Brain microvascular endothelial cell (primary cell): Measurements from ENCODE around the gene PPP2R2C.

Experiments used
- DNase-seq: peaks from one replicate; pipeline ENCODE4 v3.0.0-alpha.2; 2020
- H3K27ac ChIP-seq: fragments of 250-450 bp; sonication (Bioruptor Pico); 2 replicates; pipeline ENCODE4 v1.5.1; 2020; ENCODE audit warnings: mild to moderate bottlenecking, moderate library complexity
- H3K27me3 ChIP-seq: fragments of 250-450 bp; sonication (Bioruptor Pico); replicated peaks from 2 replicates; pipeline ENCODE4 v1.5.1; 2020; ENCODE audit warnings: mild to moderate bottlenecking
- H3K36me3 ChIP-seq: fragments of 250-450 bp; sonication (Bioruptor Pico); replicated peaks from 2 replicates; pipeline ENCODE4 v1.5.1; 2020; ENCODE audit warnings: mild to moderate bottlenecking
- H3K4me3 ChIP-seq: 2 replicates; pipeline ENCODE4 v1.5.1; 2011; ENCODE audit warnings: low read depth, mild to moderate bottlenecking, control low read depth, low read length, moderate library complexity
- in situ Hi-C: cut with HindIII; loops from 2 replicates; pipeline ENCODE4 v1.10.0; 2017; ENCODE audit warnings: low sequenced_read_pairs, low pct_ligation_motif_present
- TF ChIP-seq, protein P1 (sequence below): IDR thresholded peaks from 2 replicates; pipeline ENCODE4 v1.5.1; 2011; ENCODE audit warnings: low read depth, mild to moderate bottlenecking, moderate library complexity, low read length, control low read depth, inconsistent platforms; ENCODE audit errors: missing control alignments

Gene PPP2R2C

GRCh38 chr4:6391852-6392188 lies 80.6 kb downstream of the PPP2R2C start:
- no peak overlapping the region for H3K27ac ChIP-seq
- in situ Hi-C loops, result no loop called here
- no peaks in the 10 kb centered on the region for H3K27me3 ChIP-seq
- no peaks in the 10 kb centered on the region for H3K36me3 ChIP-seq
- TF ChIP-seq, protein P1, sequence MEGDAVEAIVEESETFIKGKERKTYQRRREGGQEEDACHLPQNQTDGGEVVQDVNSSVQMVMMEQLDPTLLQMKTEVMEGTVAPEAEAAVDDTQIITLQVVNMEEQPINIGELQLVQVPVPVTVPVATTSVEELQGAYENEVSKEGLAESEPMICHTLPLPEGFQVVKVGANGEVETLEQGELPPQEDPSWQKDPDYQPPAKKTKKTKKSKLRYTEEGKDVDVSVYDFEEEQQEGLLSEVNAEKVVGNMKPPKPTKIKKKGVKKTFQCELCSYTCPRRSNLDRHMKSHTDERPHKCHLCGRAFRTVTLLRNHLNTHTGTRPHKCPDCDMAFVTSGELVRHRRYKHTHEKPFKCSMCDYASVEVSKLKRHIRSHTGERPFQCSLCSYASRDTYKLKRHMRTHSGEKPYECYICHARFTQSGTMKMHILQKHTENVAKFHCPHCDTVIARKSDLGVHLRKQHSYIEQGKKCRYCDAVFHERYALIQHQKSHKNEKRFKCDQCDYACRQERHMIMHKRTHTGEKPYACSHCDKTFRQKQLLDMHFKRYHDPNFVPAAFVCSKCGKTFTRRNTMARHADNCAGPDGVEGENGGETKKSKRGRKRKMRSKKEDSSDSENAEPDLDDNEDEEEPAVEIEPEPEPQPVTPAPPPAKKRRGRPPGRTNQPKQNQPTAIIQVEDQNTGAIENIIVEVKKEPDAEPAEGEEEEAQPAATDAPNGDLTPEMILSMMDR, result no peak
- no peak overlapping the region for H3K4me3 ChIP-seq
- no peak for DNase-seq

DNA sequence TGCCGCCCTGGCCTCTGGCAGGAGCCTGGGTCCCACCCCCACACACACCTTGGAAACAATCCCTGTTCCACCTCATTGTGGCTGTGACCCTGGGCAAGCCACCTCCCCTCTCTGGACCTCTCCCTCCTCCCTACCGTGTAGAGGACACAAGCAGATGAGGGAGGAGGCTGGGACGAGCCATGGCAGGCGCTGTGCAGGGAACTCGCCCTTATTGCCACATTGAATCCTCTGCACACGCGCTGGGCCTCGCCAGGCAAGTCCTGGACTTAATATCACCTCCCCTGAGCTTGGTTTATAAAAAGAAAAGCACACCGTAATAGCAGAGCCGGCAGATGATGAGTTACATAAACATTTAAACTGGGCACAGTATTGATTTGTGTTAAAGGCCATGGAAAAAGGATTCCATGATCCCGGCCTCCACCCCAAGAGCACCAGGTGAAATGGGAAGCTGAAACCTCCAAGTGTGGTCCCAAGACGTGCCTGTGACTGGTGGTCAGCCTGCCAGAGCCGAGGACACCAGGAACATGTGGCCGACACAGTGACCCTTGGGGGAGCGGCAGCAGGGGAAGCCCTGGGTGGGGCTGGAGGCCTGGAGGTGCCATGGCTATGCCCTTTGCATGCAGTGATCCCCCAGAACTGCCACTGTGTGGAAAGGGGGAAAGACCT lies 81.1 kb downstream of the PPP2R2C start:
- Histone ChIP-seq H3K27ac (no peak overlapping the region), H3K4me3 (no peak overlapping the region), H3K27me3 (no peaks in the 10 kb centered on the region), H3K36me3 (no peaks in the 10 kb centered on the region)
- TF ChIP-seq, protein P1, result no peak
- DNase-seq, result no peak
- in situ Hi-C loops, result no loop called here

DNA sequence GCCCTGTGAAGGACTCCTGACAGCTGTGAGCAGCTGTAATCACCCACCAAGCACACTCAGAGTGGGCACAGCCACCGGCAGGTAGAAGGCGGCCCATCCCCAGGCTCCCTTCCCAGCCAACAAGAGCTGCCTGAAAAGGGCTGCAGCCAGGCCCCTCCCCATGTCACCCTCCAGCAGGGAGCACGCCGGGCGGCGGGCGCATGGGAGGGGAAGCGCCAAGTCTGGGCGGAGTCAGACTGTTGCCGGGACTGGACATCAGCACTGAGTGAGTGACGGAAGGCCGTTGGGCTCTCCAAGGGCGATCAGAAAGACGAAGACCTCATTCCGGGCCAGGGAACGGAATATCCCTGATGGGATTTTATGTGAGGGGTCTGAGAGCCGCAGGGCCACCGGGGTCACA lies 82.1 kb downstream of the PPP2R2C start:
- no peaks in the 10 kb centered on the region for H3K27me3 ChIP-seq
- TF ChIP-seq, protein P1, result no peak
- no peaks in the 10 kb centered on the region for H3K36me3 ChIP-seq
- no peak overlapping the region for H3K4me3 ChIP-seq
- no peak for DNase-seq
- in situ Hi-C loops, result no loop called here
- no peak overlapping the region for H3K27ac ChIP-seq

- TF ChIP-seq, protein P1, result no peak
- no peak overlapping the region for H3K27ac ChIP-seq
- no peak overlapping the region for H3K4me3 ChIP-seq
- DNase-seq, result no peak
- in situ Hi-C loops, result no loop called here
- no peaks in the 10 kb centered on the region for H3K27me3 ChIP-seq
- H3K36me3 ChIP-seq, result no peaks in the 10 kb centered on the region
These were observed 83.1 kb downstream of the PPP2R2C start for GRCh38 chr4:6389142-6389825.

DNA sequence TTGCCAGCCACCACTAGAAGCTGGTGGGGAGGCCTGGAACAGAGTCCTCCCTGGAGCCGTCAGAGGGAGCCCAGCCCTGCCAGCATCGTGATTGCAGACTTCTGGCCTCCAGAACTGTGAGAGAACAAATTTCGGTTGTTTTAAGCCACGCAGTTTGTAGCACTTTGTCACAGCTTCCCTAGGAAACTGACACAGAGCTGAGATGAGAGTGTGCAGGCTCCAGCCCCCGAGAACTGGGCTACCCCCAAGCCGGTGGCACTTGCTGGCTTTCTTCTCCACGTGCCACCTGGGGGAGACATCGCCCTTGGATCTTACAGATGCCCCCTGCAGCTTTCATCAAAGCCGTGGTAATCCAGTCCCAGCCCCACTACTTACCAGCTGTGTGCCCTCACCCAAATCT lies 83.7 kb downstream of the PPP2R2C start:
- in situ Hi-C loops, result no loop called here
- Histone ChIP-seq H3K4me3 (no peak overlapping the region), H3K27ac (no peak overlapping the region), H3K27me3 (no peaks in the 10 kb centered on the region), H3K36me3 (no peaks in the 10 kb centered on the region)
- TF ChIP-seq, protein P1, result no peak
- no peak for DNase-seq

GRCh38 chr4:6387946-6388345 lies 84.5 kb downstream of the PPP2R2C start:
- TF ChIP-seq, protein P1, result no peak
- in situ Hi-C loops, result no loop called here

More at GRCh38 chr4:6387946-6388345, 84.5 kb downstream of the PPP2R2C start:
- DNase-seq, result no peak
- H3K36me3 ChIP-seq, result no peaks in the 10 kb centered on the region
- no peaks in the 10 kb centered on the region for H3K27me3 ChIP-seq
- H3K4me3 ChIP-seq, result no peak overlapping the region
- H3K27ac ChIP-seq, result no peak overlapping the region
